ENCODE measurements around the gene MBNL1.

MBNL1 gene

GRCh38 chr3:152235709-152236298, 32.9 kb upstream of the MBNL1 start:
- Histone ChIP-seq H3K27me3 (ENCODE audit: control insufficient read depth, insufficient read depth, low read length) (no peaks in the 10 kb centered on the region), H3K36me3 (ENCODE audit: insufficient read depth, low read length) (no peaks in the 10 kb centered on the region), H3K4me2 (ENCODE audit: low read length) (no peak overlapping the region), H3K9me3 (replicated peaks; ENCODE audit: low read length) (no peaks in the 10 kb centered on the region), H3K9ac (ENCODE audit: low read depth, low read length) (no peak overlapping the region), H3K4me3 (ENCODE audit: low read length) (no peak overlapping the region), H3K4me1 (ENCODE audit: control insufficient read depth, insufficient read depth, low read length) (peaks cover 11% of the 10 kb centered on the region)

DNA sequence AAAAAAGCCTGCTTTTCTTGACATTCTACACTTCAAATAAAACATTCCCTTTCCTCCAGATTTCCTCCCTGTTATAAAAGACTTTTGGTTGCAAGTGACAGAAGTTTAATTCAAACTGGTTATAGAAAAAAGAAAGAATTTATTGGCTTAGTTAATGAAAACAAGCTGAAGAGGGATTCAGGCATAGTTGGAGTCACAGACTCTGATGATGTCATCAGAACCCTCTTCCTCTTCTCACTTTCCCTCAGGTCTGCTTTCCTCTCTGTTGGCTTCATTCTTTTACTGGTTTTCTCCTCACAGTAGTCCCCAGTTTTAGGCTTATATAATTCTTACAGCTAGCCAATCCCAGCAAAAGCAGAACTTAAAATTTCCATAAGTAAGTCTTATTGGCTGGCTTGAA, 32.0 kb upstream of the MBNL1 start:
- Histone ChIP-seq H3K4me1 (ENCODE audit: control insufficient read depth, insufficient read depth, low read length) (peaks cover 11% of the 10 kb centered on the region), H3K9ac (ENCODE audit: low read depth, low read length) (no peak overlapping the region), H3K36me3 (ENCODE audit: insufficient read depth, low read length) (no peaks in the 10 kb centered on the region), H3K4me3 (ENCODE audit: low read length) (no peak overlapping the region), H3K27me3 (ENCODE audit: control insufficient read depth, insufficient read depth, low read length) (no peaks in the 10 kb centered on the region), H3K4me2 (ENCODE audit: low read length) (no peak overlapping the region), H3K9me3 (replicated peaks; ENCODE audit: low read length) (no peaks in the 10 kb centered on the region)

GRCh38 chr3:152241142-152242017, 27.3 kb upstream of the MBNL1 start:
- Histone ChIP-seq H3K4me3 (ENCODE audit: low read length) (no peak overlapping the region), H3K36me3 (ENCODE audit: insufficient read depth, low read length) (no peaks in the 10 kb centered on the region), H3K9ac (ENCODE audit: low read depth, low read length) (no peak overlapping the region), H3K4me1 (ENCODE audit: control insufficient read depth, insufficient read depth, low read length) (peaks cover 4% of the 10 kb centered on the region), H3K4me2 (ENCODE audit: low read length) (no peak overlapping the region), H3K9me3 (replicated peaks; ENCODE audit: low read length) (no peaks in the 10 kb centered on the region), H3K27me3 (ENCODE audit: control insufficient read depth, insufficient read depth, low read length) (no peaks in the 10 kb centered on the region)

- Histone ChIP-seq H3K36me3 (ENCODE audit: insufficient read depth, low read length) (no peaks in the 10 kb centered on the region), H3K4me2 (ENCODE audit: low read length) (no peak overlapping the region), H3K9me3 (replicated peaks; ENCODE audit: low read length) (no peaks in the 10 kb centered on the region), H3K4me1 (ENCODE audit: control insufficient read depth, insufficient read depth, low read length) (no peaks in the 10 kb centered on the region), H3K9ac (ENCODE audit: low read depth, low read length) (no peak overlapping the region), H3K4me3 (ENCODE audit: low read length) (no peak overlapping the region), H3K27me3 (ENCODE audit: control insufficient read depth, insufficient read depth, low read length) (no peaks in the 10 kb centered on the region)
These were observed 25.4 kb upstream of the MBNL1 start for GRCh38 chr3:152243301-152243711.

GRCh38 chr3:152243721-152244516, 24.8 kb upstream of the MBNL1 start:
- no peak overlapping the region for H3K4me2 ChIP-seq (ENCODE audit: low read length)
- no peaks in the 10 kb centered on the region for H3K9me3 ChIP-seq (replicated peaks; ENCODE audit: low read length)
- no peak overlapping the region for H3K4me3 ChIP-seq (ENCODE audit: low read length)
- no peaks in the 10 kb centered on the region for H3K4me1 ChIP-seq (ENCODE audit: control insufficient read depth, insufficient read depth, low read length)
- H3K27me3 ChIP-seq (ENCODE audit: control insufficient read depth, insufficient read depth, low read length): no peaks in the 10 kb centered on the region
- H3K9ac ChIP-seq (ENCODE audit: low read depth, low read length): no peak overlapping the region
- no peaks in the 10 kb centered on the region for H3K36me3 ChIP-seq (ENCODE audit: insufficient read depth, low read length)

GRCh38 chr3:152244517-152244888, 24.2 kb upstream of the MBNL1 start:
- Histone ChIP-seq H3K4me1 (ENCODE audit: control insufficient read depth, insufficient read depth, low read length) (no peaks in the 10 kb centered on the region), H3K27me3 (ENCODE audit: control insufficient read depth, insufficient read depth, low read length) (no peaks in the 10 kb centered on the region), H3K4me3 (ENCODE audit: low read length) (no peak overlapping the region), H3K9me3 (replicated peaks; ENCODE audit: low read length) (no peaks in the 10 kb centered on the region), H3K36me3 (ENCODE audit: insufficient read depth, low read length) (no peaks in the 10 kb centered on the region), H3K9ac (ENCODE audit: low read depth, low read length) (no peak overlapping the region), H3K4me2 (ENCODE audit: low read length) (no peak overlapping the region)

- Histone ChIP-seq H3K4me1 (ENCODE audit: control insufficient read depth, insufficient read depth, low read length) (no peaks in the 10 kb centered on the region), H3K4me2 (ENCODE audit: low read length) (no peak overlapping the region), H3K36me3 (ENCODE audit: insufficient read depth, low read length) (no peaks in the 10 kb centered on the region), H3K9me3 (replicated peaks; ENCODE audit: low read length) (no peaks in the 10 kb centered on the region), H3K27me3 (ENCODE audit: control insufficient read depth, insufficient read depth, low read length) (no peaks in the 10 kb centered on the region), H3K4me3 (ENCODE audit: low read length) (no peak overlapping the region), H3K9ac (ENCODE audit: low read depth, low read length) (no peak overlapping the region)
These were observed 23.1 kb upstream of the MBNL1 start for GRCh38 chr3:152245498-152246170.

DNA sequence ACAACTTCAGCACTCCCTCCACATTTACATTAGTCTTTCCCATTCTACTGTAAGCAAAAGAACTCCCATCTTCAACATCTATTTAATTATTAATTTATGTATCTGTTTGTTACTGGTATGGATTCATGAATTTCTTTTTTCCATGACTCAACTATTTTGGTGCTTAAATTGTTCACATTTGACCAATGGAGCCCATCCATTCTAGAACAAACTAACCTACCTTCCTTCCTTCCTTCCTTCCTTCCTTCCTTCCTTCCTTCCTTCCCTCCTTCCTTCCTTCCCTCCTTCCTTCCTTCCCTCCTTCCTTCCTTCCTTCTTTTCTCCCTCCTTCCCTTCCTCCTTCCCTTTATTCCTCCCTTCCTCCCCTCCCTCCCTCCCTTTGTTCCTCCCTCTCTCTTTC, 16.8 kb upstream of the MBNL1 start:
- no peaks in the 10 kb centered on the region for H3K36me3 ChIP-seq (ENCODE audit: insufficient read depth, low read length)
- H3K4me3 ChIP-seq (ENCODE audit: low read length): no peak overlapping the region
- no peak overlapping the region for H3K9ac ChIP-seq (ENCODE audit: low read depth, low read length)
- H3K4me1 ChIP-seq (ENCODE audit: control insufficient read depth, insufficient read depth, low read length): peaks cover under 1% of the 10 kb centered on the region
- no peaks in the 10 kb centered on the region for H3K9me3 ChIP-seq (replicated peaks; ENCODE audit: low read length)
- no peak overlapping the region for H3K4me2 ChIP-seq (ENCODE audit: low read length)
- no peaks in the 10 kb centered on the region for H3K27me3 ChIP-seq (ENCODE audit: control insufficient read depth, insufficient read depth, low read length)

- Histone ChIP-seq H3K27me3 (ENCODE audit: control insufficient read depth, insufficient read depth, low read length) (no peaks in the 10 kb centered on the region), H3K9ac (ENCODE audit: low read depth, low read length) (no peak overlapping the region), H3K9me3 (replicated peaks; ENCODE audit: low read length) (no peaks in the 10 kb centered on the region), H3K4me1 (ENCODE audit: control insufficient read depth, insufficient read depth, low read length) (peaks cover 9% of the 10 kb centered on the region), H3K36me3 (ENCODE audit: insufficient read depth, low read length) (no peaks in the 10 kb centered on the region), H3K4me3 (ENCODE audit: low read length) (no peak overlapping the region), H3K4me2 (ENCODE audit: low read length) (no peak overlapping the region)
These were observed 16.0 kb upstream of the MBNL1 start for GRCh38 chr3:152252755-152253154.

DNA sequence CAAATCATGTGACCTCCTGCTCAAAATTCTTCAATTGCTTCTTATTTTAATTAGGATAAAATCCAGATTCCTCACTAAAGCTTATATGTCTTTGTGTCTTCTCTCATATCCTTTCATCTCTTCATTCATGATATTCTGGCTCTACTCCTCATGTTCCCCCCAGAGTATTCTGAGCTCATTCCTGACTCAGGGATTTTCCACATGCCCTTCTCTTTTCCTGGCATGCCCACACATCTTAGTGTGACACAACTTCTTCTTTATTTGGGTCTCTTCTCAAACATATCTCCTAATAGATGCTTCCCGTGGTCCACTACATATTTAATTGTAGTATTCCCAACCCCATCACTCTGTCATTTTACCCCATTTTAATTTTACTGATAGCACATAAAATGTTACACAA, 15.2 kb upstream of the MBNL1 start:
- H3K9me3 ChIP-seq (replicated peaks; ENCODE audit: low read length): no peaks in the 10 kb centered on the region
- H3K9ac ChIP-seq (ENCODE audit: low read depth, low read length): no peak overlapping the region
- no peak overlapping the region for H3K4me2 ChIP-seq (ENCODE audit: low read length)
- no peaks in the 10 kb centered on the region for H3K36me3 ChIP-seq (ENCODE audit: insufficient read depth, low read length)
- H3K27me3 ChIP-seq (ENCODE audit: control insufficient read depth, insufficient read depth, low read length): no peaks in the 10 kb centered on the region
- no peak overlapping the region for H3K4me3 ChIP-seq (ENCODE audit: low read length)
- peaks cover 15% of the 10 kb centered on the region for H3K4me1 ChIP-seq (ENCODE audit: control insufficient read depth, insufficient read depth, low read length)

DNA sequence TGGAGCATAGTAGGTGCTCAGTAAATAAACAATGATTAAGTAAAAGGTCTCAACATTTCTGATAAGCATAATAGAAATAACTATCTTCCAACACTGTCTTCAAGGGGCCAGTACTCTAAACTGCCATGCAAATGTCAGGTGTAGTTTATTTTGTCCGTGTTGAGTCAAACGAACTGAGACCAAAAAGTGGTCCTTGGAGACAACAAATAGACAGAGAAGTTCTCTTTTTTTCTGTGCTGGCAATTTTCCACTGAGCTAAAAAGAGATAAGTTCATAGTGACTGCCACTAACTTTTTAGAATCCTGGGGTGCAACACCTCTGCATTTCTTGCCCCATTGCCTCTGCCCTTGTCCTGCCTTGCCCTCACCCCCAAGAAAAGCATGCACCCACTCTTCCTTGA, 14.7 kb upstream of the MBNL1 start:
- Histone ChIP-seq H3K9ac (ENCODE audit: low read depth, low read length) (no peak overlapping the region), H3K4me2 (ENCODE audit: low read length) (no peak overlapping the region), H3K4me3 (ENCODE audit: low read length) (no peak overlapping the region), H3K9me3 (replicated peaks; ENCODE audit: low read length) (no peaks in the 10 kb centered on the region), H3K4me1 (ENCODE audit: control insufficient read depth, insufficient read depth, low read length) (peaks cover 19% of the 10 kb centered on the region), H3K27me3 (ENCODE audit: control insufficient read depth, insufficient read depth, low read length) (no peaks in the 10 kb centered on the region), H3K36me3 (ENCODE audit: insufficient read depth, low read length) (no peaks in the 10 kb centered on the region)
